DMS53 treated with DMSO at 0.1 percent for 48 hours (cell line): ENCODE measurements around the gene PCDHB2.
"Not testable (repeated sequence)": the region's sequence is repeated elsewhere in the genome, so short reads cannot be mapped to it uniquely, and the experiment has no call there.

Experiments used
- DNase-seq: peaks from one replicate; lab custom pipeline; 2025; ENCODE audit not compliant: unreplicated experiment; lab: John Stamatoyannopoulos, UW

The PCDHB2 gene

GRCh38 chr5:141094481-141095262 lies at the start of gene PCDHB2:
Gene PCDHB2 (plus strand): TSS chr5:141094615. CDS start chr5:141094791, 176 bp downstream.
- DNase-seq = peak; percentile 86

DNA sequence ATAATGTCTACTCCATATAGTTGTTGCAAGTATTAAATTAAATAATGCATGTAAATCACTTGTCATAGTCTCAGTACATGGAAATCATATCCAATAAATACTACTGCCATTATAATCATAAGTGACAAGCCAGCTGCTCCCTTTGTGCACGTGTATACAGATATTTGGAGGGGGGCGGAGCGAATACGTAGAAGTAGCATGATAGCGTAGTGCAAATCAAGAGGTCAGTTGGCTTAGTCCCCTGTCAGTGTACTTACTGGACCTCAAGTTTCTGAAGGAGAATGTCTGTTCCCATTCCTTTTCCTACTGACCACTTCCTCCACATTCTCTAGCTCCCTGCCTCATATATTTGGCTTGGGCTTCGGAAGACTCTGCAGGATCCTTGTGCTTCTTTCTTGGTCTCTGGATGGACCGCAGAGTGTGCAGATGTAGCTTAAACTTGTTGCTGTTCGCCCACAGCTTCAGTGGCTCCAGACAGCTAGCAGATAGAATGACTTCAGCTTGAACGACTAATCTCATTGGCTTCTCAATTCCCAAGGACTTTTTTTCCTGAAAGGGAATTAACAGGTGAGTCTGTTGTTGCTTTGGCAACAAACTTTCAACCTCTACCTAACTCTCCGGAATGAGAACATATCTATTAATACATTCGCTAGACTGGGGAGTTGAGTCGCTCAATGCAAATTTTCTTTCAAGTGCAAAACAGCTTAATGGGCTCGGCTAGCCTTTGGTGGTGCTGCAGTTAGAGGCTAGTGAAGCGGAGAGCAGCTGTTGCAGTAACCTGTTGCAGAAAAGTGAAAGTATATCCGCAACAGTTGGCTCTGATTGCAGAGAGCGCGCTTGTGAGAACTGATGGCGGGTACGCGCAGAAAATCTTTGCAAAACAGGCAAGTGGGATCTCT lies 43.5 kb upstream of the PCDHB2 start, which contains the start of gene PCDHB1:
PCDHB1 (plus strand) TSS at position 753 of the 899 bp plus-strand sequence; CDS start at position 850, 97 bp downstream.
- peak; percentile 61 for DNase-seq

DNA sequence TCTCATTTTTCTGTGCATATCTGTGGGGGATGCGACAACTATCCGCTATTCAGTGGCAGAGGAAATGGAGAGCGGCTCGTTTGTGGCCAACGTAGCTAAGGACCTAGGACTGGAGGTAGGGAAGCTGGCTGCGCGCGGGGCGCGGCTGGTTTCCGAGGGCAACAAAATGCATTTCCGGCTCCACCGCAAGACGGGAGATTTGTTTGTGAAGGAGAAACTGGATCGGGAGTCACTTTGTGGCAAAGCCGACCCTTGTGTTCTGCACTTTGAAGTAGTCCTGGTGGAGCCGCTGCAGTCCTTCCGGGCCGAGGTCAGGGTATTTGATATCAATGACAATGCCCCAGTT lies 42.9 kb upstream of the PCDHB2 start:
- no peak for DNase-seq

GRCh38 chr5:141077826-141078225 lies 16.6 kb upstream of the PCDHB2 start:
- no peak for DNase-seq

DNA sequence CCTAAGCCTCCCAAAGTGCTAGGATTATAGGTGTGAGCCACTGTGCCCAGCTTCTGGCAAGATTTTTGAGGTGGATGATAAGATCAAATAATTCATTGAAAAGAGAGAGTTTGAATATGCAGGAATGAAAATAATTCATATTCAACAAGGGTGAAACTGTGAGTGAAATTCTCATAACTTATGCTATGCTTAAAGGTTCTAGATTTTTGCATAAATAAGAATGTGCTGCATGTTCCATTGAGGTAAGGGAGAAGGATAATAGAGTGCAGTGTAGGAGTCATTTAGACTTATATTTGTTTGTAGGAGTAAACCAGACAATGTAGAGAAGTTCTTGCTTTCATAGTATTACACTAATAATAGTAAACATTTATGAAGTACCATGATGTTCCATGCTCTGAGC lies 12.2 kb upstream of the PCDHB2 start:
- no peak for DNase-seq

DNA sequence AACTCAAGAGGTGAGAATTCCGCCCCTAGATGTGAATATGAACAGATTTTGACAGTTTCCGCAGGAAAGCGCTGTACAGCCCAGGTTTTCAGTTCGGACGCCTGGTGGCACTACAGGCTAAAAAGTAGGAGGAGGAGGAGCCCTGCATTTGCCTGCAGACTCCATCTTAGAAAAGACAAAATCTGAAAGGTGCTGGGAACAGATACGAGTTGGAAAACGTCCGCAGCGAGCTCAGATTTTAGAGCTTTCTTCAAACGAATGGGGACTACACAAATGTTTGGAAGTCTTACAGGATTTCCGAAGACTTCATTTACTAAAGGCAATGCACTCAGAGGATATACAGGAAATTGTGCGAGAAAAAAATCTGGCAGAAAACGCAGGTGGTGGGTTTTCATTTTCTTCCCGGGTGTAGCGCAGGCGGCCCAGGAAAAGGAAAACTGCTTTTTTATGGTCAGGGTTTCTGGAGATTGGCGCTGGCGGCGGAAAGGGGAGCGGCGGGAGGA lies 9.9 kb upstream of the PCDHB2 start:
- peak; percentile 78 for DNase-seq

GRCh38 chr5:141095263-141095641 lies 837 bp downstream of the PCDHB2 start:
- DNase-seq = no peak

DNA sequence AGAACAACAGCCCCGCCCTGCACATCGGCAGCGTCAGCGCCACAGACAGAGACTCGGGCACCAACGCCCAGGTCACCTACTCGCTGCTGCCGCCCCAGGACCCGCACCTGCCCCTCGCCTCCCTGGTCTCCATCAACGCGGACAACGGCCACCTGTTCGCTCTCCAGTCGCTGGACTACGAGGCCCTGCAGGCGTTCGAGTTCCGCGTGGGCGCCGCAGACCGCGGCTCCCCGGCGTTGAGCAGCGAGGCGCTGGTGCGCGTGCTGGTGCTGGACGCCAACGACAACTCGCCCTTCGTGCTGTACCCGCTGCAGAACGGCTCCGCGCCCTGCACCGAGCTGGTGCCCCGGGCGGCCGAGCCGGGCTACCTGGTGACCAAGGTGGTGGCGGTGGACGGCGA lies 1.8 kb downstream of the PCDHB2 start:
- not testable (repeated sequence) for DNase-seq

- DNase-seq = not testable (repeated sequence)
Observed at GRCh38 chr5:141096586-141096985, 2.2 kb downstream of the PCDHB2 start.

DNA sequence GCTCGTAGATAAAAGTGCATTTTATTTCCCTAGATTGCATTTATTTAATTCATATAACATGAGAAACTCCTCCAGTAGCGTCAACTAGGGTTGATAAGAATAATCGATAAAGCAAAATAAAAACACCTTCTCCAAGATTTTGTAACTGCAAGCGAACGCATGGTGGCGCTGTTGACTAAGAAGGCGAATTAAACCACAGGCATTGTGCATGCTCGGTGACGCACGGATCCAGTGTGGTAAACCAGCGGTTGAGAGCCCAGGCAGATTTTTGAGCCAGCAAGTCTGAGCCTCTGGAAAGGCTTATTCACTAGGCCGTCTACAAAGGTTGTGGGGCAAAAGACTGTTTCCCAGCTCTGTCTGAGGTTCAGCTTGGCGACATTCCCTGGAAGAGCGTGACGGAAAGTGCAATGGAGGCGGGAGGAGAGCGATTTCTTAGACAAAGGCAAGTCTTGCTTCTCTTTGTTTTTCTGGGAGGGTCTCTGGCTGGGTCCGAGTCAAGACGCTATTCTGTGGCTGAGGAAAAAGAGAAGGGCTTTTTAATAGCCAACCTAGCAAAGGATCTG lies 5.9 kb downstream of the PCDHB2 start, which contains the start of gene PCDHB3:
PCDHB3 (plus strand) TSS at position 231 of the 563 bp plus-strand sequence; CDS start at position 408, 177 bp downstream.
- peak; percentile 5 for DNase-seq

DNA sequence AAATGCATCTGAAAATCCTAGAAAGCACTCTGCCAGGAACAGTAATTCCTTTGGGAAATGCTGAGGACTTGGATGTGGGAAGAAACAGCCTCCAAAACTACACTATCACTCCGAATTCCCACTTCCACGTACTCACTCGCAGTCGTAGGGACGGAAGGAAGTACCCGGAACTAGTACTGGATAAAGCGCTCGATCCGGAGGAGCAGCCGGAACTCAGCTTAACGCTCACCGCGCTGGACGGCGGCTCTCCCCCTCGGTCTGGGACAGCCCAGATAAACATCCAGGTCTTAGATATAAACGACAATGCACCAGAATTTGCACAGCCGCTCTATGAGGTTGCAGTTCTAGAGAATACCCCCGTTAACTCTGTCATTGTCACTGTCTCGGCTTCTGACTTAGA lies 6.6 kb downstream of the PCDHB2 start:
- DNase-seq = no peak

- not testable (repeated sequence) for DNase-seq
Observed at GRCh38 chr5:141102070-141102469, 7.7 kb downstream of the PCDHB2 start.

- DNase-seq = not testable (repeated sequence)
Observed at GRCh38 chr5:141102471-141102870, 8.1 kb downstream of the PCDHB2 start.

GRCh38 chr5:141105350-141105749 lies 10.9 kb downstream of the PCDHB2 start:
- DNase-seq = no peak

DNA sequence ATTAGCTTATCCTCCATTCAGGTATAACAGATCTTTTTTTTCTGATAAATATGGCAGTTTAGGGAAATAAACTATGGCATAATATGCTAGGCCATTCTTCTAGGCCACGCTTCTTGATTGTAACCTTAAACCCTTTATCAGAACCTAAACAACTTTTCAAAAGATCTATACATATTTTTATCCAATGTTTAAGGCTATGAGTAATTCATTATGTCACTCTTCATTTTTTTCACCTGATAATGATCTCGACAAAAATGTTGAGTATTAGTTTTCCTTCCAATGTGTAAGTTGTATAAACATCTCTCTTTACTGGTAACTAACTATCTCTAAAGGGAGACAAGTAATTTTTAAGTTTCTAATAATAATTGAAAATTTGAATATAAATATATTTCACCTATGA lies 24.8 kb downstream of the PCDHB2 start:
- no peak for DNase-seq

GRCh38 chr5:141121563-141121962 lies 27.1 kb downstream of the PCDHB2 start, which contains the start of gene PCDHB4:
Gene PCDHB4 (plus strand): TSS chr5:141121818. CDS start chr5:141121999, 181 bp downstream.
- no peak for DNase-seq

DNA sequence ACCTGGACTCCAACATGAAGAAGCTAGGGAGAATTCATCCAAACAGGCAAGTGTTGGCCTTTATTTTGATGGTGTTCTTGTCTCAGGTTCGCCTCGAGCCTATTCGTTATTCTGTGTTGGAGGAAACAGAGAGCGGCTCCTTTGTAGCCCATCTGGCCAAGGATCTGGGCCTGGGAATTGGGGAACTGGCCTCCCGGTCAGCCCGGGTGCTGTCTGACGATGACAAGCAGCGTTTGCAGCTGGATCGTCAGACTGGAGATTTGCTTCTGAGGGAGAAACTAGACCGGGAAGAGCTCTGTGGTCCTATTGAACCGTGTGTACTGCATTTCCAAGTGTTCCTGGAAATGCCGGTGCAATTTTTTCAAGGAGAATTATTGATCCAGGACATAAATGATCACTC lies 27.6 kb downstream of the PCDHB2 start:
- DNase-seq = no peak

DNA sequence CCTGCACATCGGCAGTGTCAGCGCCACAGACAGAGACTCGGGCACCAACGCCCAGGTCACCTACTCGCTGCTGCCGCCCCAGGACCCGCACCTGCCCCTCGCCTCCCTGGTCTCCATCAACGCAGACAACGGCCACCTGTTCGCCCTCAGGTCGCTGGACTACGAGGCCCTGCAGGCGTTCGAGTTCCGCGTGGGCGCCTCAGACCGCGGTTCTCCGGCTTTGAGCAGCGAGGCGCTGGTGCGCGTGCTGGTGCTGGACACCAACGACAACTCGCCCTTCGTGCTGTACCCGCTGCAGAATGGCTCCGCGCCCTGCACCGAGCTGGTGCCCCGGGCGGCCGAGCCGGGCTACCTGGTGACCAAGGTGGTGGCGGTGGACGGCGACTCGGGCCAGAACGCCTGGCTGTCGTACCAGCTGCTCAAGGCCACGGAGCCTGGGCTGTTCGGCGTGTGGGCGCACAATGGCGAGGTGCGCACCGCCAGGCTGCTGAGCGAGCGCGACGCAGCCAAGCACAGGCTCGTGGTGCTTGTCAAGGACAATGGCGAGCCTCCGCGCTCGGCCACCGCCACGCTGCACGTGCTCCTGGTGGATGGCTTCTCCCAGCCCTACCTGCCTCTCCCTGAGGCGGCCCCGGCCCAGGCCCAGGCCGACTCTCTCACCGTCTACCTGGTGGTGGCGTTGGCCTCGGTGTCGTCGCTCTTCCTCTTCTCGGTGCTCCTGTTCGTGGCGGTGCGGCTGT lies 29.2 kb downstream of the PCDHB2 start:
- DNase-seq = not testable (repeated sequence)

- no peak for DNase-seq
Observed at GRCh38 chr5:141127305-141127704, 32.9 kb downstream of the PCDHB2 start.

- DNase-seq = peak; percentile 18
Observed at GRCh38 chr5:141135030-141135717, 40.8 kb downstream of the PCDHB2 start, which contains the start of gene PCDHB5. Gene PCDHB5 (plus strand): TSS chr5:141135206. CDS start chr5:141135435, 229 bp downstream.
